SK-N-MC (cell line): ENCODE data around the gene SPTSSB.

Experiments used
- EZH2 ChIP-seq: fragments of 200-600 bp; sonication (generic); IDR thresholded peaks from one replicate; pipeline ENCODE4 v1.6.1; 2017; ENCODE audit warnings: antibody characterized with exemption
- POLR2AphosphoS5 ChIP-seq: IDR thresholded peaks from 2 replicates; pipeline ENCODE4 v1.6.1; 2012; ENCODE audit warnings: mild to moderate bottlenecking, low read depth, low read length, borderline replicate concordance

DNA sequence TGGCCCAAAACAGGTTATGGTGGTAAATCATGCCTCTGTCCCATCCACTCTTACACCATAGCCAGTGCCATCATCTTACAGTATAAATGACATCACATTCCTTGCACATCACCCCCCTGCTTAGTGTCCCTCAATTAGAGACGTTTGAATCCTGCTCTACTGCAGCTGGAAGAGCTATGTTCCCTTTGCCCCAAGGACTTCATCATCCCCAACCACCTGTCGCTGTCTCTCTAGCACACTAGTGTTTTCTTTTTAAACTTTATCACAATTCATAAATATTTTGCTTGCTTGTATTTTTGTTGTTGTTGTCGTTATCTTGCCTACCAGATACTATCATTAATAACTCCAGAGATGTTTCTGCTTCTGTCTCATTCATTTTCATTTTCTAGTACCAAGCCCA, 28.7 kb downstream of the SPTSSB start:
- no peak for TF ChIP-seq EZH2
- no peak for TF ChIP-seq POLR2AphosphoS5
